Endometrial microvascular endothelial cells (primary cell): ENCODE data around the gene RASGRP2. TPM values are rescaled to one million over a fixed set of nuclear protein-coding genes. Genes with fewer than 3 reads are reported as not detected.

Experiments used
- in situ Hi-C: cut with HindIII; loops from 2 replicates; pipeline ENCODE4 v1.10.0; 2017; ENCODE audit warnings: low sequenced_read_pairs, low pct_unique_long_range_greater_than_20kb; ENCODE audit errors: inconsistent ontology term
- total RNA-seq: library from RNA; depleted of rRNA; stranded (reverse); fragments of >200 nt; gene quantifications from one replicate; pipeline ENCODE4 v1.2.3, GENCODE V29; 2015; ENCODE audit errors: inconsistent ontology term

The RASGRP2 gene
- total RNA-seq, 1 donor from 2014 or later = 1.3 TPM

DNA sequence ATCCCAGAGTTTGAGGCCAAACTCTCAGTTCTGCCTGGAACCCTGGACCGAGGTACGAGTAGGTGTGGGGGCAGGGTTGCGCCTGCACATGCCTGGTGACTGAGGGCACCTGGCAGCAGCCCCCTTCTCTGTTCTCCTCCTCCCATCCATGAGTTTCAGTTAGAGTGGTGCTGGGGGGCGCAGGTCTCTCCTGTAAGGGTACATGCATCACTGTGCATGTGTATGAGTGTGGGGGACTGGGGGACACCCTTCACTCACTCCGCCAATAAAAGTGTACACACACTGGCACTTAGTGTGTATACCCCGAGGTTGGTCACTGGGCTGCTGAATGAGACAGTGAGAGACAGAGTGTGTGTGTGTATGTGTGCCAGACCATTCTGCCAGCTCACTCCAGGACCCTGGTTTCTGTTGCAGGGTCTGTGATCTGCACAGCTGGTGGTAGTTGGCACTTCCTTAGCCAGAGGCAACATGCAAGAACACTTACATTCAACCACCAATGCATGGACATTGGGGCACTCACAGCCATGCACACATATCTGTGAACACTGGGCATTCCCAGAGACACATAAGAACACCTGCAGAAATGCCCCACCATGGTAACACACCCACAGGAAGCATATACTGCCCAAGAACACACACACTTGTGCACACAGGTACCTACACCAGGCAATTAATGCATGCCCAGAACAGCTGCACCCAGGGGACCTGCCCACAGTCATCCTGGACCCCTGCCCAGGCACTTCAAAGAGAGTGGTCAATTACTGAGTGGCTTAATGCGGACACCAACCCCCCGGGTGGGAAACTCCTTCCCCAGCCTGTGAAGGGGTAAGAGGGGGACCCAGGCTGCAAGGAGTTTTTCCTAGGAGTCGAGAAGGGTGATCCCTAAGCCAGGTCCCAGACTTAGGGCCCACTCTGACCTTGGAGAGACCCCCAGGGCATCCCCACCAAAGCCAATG is 19.8 kb downstream of the RASGRP2 start:
- in situ Hi-C loops = no loop called here

GRCh38 chr11:64723117-64723906 is 20.6 kb downstream of the RASGRP2 start, which contains the start of gene NRXN2:
Gene NRXN2 (minus strand): TSS chr11:64723197. CDS start chr11:64713699, 9,498 bp downstream.
- in situ Hi-C loops = no loop called here

DNA sequence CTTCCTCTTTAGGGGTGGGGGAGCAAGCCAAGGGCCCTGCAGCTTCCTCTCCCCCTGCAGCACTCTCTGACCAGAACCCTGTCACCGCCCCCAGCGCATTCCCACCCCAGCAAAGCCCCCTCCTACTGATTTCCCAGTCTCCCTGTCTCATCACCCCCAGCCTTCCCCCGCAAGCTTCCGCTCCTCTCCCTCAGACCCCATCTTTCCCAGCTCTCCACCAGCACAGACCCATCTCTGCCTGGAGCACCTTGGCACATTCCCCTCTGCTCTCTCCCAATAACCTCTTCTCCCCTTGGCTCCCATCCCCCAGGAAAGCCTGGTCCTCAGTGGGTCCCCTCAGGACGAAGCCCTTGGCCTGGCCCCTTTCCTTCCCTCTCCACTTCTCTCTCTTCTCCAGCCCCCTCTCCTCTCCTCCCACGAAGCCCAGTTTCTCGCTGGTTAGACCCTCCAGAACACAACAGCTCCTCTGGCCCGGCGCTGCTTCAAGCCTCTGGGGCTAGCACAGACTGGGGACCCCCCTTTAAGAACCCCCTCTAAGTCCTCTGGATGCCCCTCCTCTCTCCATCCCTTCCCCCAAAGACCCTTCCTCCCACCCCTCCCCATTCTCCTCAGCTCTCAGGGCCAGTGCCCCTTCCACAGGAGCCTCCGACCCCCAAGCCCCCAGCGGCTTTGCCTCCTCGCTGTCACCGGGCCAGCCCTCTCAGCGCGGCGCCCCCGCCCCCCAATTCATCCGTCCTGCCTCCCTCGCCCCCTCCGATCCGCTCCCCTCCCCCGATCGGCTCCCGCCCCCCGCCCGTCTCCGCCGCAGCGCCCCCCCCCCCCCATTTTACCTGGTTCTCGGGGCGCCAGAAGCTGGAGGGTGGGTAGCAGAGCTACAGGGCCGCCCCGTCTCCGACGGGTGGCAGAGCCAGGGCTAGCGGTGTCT is 21.5 kb downstream of the RASGRP2 start:
- in situ Hi-C loops = no loop called here

DNA sequence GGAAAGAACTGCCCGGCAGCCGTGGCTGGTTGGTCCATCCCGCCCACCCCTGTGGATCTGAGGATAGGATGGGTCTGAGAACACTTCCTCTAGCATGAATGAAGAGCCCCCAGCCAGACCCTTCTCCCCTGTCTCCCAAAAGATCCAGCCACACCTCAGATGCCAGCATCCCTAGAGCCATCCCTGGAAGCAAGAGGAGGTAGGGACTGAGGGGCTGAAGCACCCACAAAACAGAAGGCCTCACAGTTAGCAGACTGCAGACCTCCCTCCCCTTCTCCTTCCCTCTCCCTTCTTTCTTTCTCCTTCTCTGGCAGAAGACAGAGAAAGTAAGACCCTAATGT is 22.6 kb downstream of the RASGRP2 start:
- in situ Hi-C loops = no loop called here

- in situ Hi-C loops = no loop called here
Observed at GRCh38 chr11:64720640-64721358, 23.1 kb downstream of the RASGRP2 start.

DNA sequence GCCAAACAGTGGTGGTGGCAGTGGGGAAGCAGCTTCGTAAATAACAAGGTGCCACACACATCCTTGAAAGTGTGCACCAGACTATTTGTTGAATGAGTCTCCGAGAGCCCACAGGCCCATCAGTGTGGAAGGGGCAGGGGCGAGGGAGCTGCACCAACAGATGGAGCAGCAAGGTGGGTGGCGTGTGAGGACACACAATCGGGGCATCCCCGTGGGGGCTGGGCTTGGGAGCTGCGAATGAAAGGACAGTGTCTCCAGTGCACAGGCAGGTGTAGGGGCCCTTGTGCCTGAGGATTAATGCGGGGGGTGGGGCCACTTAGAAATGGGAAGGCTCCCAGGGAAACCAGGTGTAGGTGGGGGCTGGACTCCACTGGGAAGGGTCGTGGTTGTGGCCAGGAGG is 23.8 kb downstream of the RASGRP2 start:
- in situ Hi-C loops = no loop called here

DNA sequence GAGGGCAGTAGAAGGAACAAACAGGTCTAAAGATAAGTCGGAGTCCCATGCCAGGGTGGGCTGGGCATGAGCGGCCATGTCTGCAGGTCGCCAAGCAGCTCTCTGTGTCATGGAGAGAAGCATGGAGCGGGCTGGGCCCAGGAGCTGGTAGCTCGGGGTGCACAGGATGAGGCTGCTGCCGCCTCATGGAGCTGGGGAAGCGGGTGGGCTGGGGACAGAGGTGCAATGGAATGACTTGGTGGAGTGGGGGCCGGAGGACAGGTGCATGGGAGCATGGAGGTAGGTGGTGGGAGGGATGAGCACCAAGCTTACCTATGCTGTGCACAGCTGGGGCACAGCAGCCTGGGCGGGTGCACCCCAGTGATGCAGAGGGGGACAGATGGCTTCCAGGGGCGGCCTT is 24.5 kb downstream of the RASGRP2 start:
- in situ Hi-C loops = no loop called here

GRCh38 chr11:64718780-64719124 is 25.2 kb downstream of the RASGRP2 start:
- in situ Hi-C loops = no loop called here

- in situ Hi-C loops = no loop called here
Observed at GRCh38 chr11:64718084-64718779, 25.7 kb downstream of the RASGRP2 start.

GRCh38 chr11:64717268-64717578 is 26.7 kb downstream of the RASGRP2 start:
- in situ Hi-C loops = no loop called here

GRCh38 chr11:64716473-64717267 is 27.3 kb downstream of the RASGRP2 start:
- in situ Hi-C loops = no loop called here

DNA sequence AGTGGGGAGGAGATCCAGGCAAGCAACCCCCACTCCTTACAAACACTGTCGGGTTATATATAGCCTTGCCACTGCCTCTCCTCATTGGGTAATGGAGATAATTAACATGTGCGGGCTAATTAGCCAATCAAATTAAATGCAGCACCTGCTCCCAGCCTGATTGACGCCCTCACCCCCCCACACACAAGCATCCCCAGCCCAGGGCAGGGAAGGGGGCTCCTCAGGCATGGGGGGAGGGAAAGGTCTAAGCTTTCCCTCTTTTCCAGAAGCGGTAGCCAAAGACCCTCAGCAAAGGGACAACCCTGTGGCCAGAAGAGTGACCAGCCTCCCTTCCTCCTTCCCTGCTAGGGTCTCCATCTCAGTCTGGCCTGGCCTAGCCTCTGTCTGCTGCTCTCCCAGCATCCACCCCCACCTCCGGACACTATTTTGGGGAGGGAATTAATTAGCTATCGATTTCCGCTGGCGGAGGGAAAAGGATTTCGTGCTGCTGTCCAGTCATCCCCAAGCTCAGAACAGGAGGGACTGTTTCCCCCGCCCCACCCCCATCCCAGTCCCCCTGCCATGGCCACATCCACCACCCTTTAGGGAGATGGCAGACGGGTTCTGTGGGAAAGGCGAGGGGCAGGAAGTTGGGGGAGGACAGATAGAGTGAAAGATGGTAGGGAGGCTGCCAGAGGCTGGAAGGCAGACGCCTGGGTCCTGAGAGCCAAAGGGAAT is 28.0 kb downstream of the RASGRP2 start:
- in situ Hi-C loops = no loop called here

DNA sequence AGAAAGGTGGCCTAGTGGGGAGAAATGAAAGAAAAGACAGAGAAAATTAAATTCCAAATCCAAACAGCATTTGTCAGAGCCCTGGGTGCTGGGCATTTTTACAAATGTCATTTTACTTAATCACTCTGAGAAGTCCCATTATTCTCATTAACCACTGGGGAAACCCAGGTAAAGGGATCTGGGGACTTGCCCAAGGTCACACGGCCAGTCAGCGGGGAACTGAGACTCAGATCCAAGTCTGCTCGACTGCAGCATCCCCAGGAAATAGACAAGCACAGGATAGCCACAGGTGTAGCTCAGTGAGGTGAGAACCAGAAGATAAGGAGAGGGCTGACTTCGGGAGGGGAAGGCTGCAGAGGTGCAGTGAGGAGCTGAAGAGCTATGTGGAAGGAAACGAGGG is 28.8 kb downstream of the RASGRP2 start:
- in situ Hi-C loops = no loop called here

DNA sequence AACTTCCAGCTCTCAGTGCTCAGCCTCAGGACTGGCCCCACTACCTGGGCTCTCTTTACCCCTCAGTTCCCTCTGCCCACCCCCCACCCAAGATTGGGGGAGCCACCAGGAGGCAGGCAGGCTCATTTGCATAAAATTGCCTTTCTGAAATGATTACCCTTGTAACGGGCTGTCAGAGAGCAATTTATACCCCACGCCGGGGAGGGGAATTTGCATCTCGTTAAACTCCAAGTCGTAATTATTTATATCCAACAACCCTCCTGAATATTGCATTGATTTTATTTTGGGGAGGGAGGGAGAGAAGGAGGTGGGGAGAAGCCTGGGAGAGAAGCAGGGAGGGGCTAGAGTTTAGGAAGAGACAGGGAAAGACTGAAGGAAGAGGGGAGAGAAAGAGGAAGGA is 29.3 kb downstream of the RASGRP2 start:
- in situ Hi-C loops = no loop called here

DNA sequence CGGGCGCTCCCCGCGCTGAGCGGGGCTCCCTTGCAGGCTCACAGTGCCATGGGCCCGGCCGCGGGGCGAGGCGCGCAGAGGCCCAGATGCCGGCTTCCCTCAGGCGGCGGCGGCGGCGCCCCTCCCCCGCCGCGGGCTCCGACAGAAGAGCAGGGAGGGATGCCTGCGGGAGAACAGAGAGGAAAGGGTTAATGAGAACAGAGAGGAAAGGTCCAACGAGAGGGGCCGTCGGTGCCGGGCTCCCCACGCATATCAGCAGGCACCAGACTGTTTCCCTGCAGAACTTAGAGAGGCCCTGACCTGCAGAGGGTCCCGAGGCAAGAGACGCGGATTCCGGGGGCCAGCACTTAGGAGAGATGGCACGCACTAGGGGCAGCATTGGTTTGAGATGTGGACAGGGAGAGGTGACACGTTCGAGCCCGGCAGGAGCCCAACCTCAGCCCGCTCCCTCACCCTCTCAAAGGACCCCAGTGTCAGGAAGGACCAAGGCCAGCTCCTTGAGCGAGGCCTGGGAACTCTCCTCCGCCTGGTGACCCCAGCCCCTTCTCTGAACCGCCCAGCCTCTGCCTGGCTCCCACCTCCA is 30.1 kb downstream of the RASGRP2 start:
- in situ Hi-C loops = no loop called here

DNA sequence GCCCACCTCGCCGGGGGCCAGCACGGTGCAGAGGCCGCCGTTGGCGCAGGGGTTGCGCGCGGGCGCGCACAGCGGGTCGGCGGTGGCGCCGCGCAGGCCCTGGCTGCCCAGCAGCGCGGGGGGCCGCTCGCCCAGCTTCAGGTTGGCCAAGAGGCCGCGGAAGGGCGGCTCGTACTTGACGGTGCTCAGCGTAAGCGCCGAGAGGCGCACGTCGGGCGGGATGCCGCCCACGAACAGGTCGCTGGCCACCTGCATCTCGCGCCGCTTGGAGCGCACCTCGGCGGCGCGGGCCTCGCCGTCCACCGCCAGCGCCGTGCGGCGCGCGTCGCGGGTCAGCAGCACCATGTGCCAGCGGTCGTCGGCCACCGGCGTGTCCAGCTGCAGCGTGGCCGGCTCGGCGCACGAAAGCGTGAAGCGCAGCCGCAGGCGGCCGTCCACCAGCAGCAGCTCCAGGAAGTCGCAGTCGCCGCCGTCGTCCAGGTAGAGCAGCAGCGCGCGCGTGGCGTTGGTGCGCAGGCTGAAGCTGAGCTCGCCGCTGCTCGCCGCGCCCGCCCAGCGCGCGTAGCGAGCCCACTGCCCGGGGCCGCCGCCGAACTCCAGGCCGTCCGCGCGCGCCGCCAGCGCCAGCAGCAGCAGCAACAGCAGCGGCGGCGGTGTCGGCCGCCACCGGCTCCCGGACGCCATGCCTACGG is 30.8 kb downstream of the RASGRP2 start:
- in situ Hi-C loops = no loop called here
